ENCODE measurements around the gene ERFE.

Gene ERFE

DNA sequence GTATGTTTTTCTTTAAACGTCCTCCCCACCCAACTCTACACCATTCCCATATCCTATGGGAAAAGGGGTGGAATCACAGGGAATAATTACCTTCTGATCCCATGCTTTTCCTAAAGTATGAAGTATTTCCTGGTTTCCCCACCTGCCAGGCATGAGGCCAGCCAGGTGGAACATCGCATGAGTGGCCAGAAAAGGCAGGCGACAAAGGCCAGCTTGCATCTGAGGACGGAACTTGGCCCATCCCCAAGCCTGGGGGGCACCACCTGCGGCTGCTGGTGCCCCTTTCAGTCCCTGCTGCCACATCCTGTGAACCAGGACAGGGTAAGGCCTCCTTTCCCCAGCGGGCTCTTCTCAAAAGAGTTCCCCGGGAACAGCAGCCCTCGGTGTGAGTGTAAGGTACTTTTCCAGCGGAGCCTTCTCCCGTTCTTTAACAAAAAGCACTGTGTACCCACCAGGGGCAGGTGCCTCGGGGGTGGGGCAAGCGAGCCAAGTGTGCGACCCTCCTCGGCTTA, 1.2 kb upstream of the ERFE start:
- no peak for DNase-seq

- DNase-seq = no peak
Observed at GRCh38 chr2:238158018-238158508, 707 bp upstream of the ERFE start.

DNA sequence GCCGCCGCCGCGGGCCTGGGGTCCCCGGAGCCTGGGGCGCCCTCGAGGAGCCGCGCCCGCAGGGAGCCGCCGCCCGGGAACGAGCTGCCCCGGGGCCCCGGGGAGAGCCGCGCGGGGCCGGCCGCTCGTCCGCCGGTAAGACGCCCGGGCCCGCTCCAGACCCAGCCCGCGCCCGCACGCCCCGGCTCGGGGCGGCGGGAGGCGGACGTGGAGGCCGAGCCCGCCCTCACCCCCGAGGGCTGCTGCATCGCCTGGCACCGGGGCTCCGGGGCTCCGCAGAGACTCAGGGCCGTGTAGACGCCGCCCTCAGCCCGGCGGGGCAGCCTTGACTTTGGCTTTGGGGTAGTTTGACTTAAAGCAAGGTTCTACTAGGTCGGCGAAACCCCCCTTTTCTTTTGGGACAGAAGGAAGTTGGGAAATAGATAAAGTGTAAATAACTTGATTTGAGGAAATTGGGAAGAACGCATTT, 335 bp downstream of the ERFE start:
- DNase-seq = no peak

DNA sequence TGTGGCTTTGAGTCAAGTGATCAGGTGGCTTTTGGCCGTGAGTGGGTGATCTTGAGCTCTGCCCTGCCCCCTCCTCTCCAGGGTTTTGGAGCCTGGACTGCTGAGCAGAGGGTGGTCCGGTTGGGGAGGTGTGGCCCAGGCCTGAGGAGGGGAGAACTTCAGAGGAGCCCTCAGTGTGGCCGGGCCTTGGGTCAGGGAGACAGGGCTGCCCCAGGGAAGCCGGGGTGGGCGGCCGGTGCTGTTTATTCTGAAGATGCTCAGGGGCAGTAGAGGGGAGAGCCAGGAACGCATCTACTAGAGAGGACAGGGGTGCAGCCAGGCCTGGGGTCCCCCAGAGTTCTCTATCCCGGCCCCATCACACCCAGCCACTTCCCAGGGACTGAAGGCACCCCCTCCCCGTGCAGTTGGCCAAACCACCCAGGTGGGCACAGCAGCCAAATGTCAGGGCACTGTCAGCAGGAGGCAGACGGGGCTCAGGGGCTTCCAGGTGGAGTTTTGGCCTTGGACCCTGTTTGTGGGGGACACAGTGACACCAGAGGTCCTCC, 963 bp downstream of the ERFE start:
- DNase-seq = no peak

- no peak for DNase-seq
Observed at GRCh38 chr2:238160206-238161129, 1.7 kb downstream of the ERFE start.

GRCh38 chr2:238161291-238162051, 2.7 kb downstream of the ERFE start:
- DNase-seq = no peak

DNA sequence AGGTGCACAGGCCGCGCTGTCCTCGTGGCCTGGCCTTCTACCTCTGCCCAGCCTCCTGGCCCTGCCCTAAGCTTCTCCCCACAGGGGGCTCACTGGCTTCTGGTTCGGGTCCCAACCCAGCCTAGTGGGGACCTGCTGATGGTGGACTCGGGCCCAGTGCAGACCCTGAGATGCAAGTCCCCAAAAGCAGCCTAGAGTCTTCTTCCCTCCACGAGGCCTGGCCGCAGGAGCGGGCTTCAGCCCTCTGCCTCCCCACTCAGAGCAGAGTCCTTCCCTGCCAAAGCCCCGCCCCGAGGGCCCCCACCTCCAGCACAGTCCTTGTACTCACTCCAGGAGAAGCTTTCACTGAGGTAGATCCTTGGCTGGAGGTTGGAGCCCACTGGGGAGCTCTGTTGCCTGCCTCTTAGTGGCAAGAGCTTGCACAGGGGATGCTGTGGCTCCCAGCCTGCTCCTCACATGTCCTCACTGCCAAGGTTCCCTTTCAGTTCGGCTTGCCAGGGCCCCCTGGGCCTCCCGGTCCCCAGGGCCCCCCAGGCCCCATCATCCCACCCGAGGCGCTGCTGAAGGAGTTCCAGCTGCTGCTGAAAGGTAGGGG, 3.6 kb downstream of the ERFE start:
- DNase-seq = no peak

GRCh38 chr2:238162846-238163441, 4.2 kb downstream of the ERFE start:
- no peak for DNase-seq

GRCh38 chr2:238163481-238164198, 4.9 kb downstream of the ERFE start:
- DNase-seq = no peak

- no peak for DNase-seq
Observed at GRCh38 chr2:238164906-238165287, 6.1 kb downstream of the ERFE start.

- no peak for DNase-seq
Observed at GRCh38 chr2:238165288-238165921, 6.6 kb downstream of the ERFE start.

DNA sequence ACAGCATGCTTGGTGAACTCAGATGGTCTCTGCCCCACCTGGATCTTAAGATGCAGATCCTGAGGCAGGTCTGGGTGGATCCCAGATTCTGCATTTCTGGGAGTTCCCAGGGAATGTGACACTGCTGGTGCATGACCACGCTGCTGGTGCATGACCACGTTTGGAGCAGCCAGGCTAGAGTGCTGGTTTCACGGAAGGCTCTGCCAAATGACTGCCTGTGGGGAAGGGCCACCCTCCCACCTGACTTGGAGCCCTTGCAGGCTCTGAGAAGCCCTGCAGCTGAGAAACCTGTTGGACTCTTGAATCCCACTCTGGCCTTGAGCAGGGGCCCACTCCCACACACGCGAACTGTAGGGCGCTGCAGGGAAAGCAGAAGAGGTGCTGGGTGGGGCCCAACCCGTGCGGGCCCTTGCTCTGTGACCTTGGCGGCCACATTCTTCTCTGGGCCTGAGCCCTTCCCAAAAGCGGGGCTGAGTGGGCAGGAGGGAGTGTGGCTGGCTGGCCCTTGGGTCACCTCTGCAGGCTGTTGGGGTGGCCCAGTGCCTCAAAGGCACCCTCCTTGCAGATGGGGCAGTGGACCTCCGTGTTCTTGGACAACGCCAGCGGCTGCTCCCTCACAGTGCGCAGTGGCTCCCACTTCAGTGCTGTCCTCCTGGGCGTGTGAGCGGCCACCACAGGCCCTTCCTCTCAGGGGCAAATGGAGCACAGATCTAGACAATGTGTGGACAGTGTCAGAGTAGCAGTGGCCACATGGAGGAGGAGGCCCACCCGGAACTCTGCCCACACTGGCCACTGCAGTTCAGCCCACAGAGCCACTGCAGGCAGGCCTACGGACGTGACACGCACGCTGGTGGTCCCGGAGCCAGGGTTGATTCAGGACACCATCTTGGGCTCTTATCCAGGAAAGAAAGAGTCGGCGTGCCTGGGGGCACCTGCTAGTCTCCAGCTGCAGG, 7.9 kb downstream of the ERFE start:
- no peak for DNase-seq

DNA sequence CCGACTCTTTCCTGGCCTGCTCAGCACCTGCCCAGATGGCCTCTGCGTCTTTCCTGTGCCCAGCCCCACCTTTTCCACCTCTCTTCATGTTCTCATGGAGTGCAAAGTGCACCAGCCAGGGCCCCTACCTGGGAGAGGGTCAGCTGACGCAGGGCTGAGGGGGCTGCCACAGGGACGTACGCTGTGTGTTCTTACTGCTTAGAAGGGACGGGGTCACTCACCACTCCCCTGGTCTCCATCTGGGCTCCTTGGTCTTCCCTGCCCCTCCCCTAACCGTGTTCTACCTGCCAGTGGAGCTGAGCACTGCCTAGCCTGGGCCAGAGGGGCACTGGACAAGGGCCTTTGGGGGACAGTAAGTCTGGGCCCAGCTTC, 8.6 kb downstream of the ERFE start:
- no peak for DNase-seq

GRCh38 chr2:238167761-238168160, 9.0 kb downstream of the ERFE start:
- DNase-seq = peak; percentile 23

GRCh38 chr2:238168196-238169047, 9.7 kb downstream of the ERFE start:
- no peak for DNase-seq

- peak; percentile 96 for DNase-seq
Observed at GRCh38 chr2:238169048-238169707, 10.4 kb downstream of the ERFE start.

GRCh38 chr2:238169708-238170251, 11.0 kb downstream of the ERFE start:
- DNase-seq = peak; percentile 98

All from fibroblast of skin of abdomen (primary cell).